ENCODE measurements around the gene NNMT.

- TF ChIP-seq CTCF (IDR thresholded peaks at IDR 0.05; ENCODE audit: low read length) (no peak), EZH2 (optimal IDR thresholded peaks at IDR 0.05; ENCODE audit: low read depth, low read length) (no peak), EZH2phosphoT487 (IDR thresholded peaks at IDR 0.05; ENCODE audit: low read length) (no peak)
These were observed 26.7 kb upstream of the NNMT start for GRCh38 chr11:114269498-114269897.
